GM21717 (cell line): ENCODE results near the gene CNKSR2.
A peak's percentile ranks its signal among the peaks of the same experiment; 100 is the strongest.
"Not testable (repeated sequence)": the region's sequence is repeated elsewhere in the genome, so short reads cannot be mapped to it uniquely, and the experiment has no call there.

Source experiments
- ATAC-seq: cut with Tn5 transposase; IDR thresholded peaks from one replicate; pipeline ENCODE4 v1.9.1; 2021; ENCODE audit warnings: mild to moderate bottlenecking, moderate library complexity; ENCODE audit not compliant: unreplicated experiment

The CNKSR2 gene

GRCh38 chrX:21438792-21439191, 64.6 kb downstream of the CNKSR2 start:
- ATAC-seq, result peak; percentile 99

- ATAC-seq, result no peak
Observed at GRCh38 chrX:21440911-21441310, 66.7 kb downstream of the CNKSR2 start.

GRCh38 chrX:21457718-21458117, 83.5 kb downstream of the CNKSR2 start:
- ATAC-seq, result no peak

GRCh38 chrX:21469071-21469470, 94.9 kb downstream of the CNKSR2 start:
- no peak for ATAC-seq

DNA sequence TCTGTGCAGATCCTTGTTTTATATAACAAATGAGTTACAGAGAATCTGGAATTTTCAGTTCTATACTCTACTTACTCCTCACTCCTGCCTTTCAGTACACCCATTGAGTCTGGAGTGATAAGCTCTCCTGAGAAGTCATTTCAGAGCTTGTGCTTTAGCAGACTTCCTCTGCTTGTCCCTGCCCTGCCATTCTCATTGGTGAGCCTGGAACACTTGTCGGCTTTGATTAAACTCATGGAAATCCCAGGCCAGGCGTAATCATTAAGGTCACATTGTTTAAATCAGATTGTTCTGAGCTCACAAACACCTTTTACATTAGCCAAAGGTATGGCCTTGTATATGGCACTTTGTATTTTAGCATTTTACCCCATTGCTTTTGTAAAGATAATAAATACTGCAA, 102.7 kb downstream of the CNKSR2 start:
- ATAC-seq, result no peak

GRCh38 chrX:21479695-21480270, 105.6 kb downstream of the CNKSR2 start:
- ATAC-seq, result peak; percentile 83

DNA sequence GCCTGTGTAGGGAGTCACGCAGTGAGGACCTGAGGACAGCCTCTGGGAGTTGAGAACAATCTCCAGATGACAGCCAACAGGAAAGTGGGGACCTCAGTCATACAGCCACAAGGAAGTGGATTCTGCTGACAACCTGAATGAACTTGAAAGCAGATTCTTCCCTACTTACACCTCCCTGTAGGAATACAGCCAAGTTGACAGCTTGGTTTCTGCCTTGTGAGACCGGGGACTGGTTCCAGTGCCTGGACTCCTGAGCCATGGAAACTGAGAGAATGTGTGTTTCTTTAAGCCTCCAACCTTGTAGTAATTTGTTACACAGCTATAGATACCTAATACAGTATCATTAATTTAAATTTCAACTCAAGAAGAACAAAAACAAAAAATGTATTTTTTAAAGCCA, 107.5 kb downstream of the CNKSR2 start:
- no peak for ATAC-seq

- ATAC-seq, result not testable (repeated sequence)
Observed at GRCh38 chrX:21484051-21484450, 109.8 kb downstream of the CNKSR2 start.

DNA sequence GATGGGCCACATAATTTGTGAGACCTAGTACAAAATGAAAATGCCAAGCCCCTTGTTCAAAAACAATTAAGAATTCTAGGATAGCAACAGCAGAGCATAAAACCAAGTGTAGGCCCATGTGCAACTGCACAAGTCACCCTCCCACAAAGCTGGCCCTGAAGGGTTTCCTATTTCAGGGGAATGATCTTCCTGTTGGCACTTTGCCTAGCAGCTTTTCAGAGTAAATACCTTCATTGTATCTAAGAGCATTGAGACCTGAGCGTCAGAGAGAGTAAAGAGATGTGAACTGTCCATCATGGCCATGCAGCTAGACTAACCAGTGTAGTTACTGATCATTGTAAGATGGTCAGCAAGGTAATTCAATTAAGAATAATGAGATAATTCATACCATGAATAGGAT, 113.6 kb downstream of the CNKSR2 start:
- no peak for ATAC-seq

GRCh38 chrX:21490341-21490740, 116.1 kb downstream of the CNKSR2 start:
- no peak for ATAC-seq

- no peak for ATAC-seq
Observed at GRCh38 chrX:21493226-21493830, 119.1 kb downstream of the CNKSR2 start.

DNA sequence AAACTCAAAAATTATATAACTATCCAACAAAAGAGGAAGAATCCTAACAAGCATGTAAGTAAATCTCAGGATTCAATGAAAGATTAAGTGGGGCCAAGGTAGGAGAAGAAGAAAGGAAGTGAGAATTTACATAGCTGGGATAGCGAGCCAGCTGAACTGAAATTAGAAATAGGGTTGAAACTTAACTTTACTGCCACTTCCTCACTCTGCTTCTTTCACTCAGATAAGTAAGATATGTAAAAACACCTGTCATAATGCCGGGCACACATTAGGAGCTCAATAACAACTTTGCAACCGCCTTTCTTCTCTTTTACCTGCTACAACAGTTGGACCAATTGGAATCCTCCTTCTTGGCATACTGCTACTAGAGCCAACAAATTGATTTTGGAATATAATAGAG, 129.4 kb downstream of the CNKSR2 start:
- ATAC-seq, result peak; percentile 90

DNA sequence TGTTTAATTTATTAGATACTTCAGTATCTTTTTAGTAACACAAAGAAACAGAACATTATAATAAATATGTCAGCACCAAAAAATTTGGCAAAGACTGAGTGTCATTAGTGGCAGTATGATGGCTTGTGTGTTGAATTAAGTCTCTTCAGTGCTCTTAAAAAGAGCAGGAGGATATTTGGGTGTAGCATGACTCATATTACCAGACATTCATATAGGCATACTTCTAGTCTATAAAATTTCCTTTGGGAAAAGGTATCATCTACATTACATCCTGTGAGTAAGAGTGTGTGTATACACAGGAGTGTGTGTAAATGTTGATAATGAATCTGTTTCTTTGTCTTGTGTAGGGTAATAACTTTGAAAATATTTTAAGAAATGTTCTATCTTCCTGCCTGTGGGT, 135.7 kb downstream of the CNKSR2 start:
- no peak for ATAC-seq

DNA sequence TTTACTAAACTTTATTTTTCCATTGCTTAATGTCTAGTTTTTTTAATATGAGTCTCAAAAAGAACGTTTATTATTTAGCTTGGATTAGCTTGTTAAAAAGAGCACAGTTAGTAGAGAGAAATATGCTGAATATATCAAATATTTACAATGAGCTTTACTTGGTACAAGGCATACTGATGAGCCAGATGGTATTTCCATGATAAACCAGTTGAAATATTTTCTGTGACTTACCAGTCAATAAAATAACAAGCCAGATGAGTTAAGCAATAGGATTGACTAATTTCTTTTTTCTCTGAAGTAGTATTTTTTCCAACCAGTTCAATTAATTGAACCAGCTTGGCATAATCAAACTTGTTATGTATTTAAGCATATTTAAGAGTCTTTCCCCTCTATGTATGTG, 149.8 kb downstream of the CNKSR2 start:
- no peak for ATAC-seq

DNA sequence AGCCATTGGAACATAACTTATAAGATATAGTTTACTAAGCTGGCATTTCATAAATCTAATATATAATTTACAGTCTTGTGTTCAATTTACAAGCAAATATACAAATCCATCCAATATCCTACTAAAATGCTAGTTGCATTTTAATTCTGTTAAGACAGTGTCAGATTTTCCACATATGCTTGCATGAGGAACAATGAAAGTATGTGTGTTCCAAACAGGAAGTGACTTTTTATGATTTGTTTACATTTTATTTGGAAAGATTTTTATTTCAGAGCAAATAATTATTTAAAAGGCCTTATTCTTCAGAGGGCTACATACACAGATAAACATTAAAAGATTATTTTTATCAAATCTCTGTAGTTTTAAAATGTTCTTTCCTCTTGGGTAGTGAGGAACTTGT, 153.9 kb downstream of the CNKSR2 start:
- no peak for ATAC-seq

DNA sequence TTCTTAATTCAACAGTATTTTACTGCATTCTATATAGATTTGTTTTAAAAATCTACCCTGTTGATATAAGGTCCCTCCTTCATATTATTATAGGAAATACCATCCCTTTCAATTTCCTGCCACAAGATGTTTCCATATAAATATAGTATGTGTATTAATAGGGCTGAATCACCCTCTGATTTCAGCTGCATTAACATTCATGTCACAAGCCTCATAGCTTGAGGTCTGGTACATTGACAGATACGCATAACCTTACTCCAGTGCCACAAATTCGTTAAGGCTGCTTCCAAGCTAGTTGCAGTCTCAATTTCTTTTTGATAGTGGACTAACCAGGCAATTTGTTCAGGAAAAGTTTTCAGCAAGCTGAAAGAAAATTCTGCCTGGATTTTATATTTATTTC, 155.6 kb downstream of the CNKSR2 start:
- ATAC-seq, result no peak

- ATAC-seq, result not testable (repeated sequence)
Observed at GRCh38 chrX:21544642-21545041, 170.4 kb downstream of the CNKSR2 start.

GRCh38 chrX:21559417-21559816, 185.2 kb downstream of the CNKSR2 start:
- ATAC-seq, result no peak

- no peak for ATAC-seq
Observed at GRCh38 chrX:21565025-21565424, 190.8 kb downstream of the CNKSR2 start.

DNA sequence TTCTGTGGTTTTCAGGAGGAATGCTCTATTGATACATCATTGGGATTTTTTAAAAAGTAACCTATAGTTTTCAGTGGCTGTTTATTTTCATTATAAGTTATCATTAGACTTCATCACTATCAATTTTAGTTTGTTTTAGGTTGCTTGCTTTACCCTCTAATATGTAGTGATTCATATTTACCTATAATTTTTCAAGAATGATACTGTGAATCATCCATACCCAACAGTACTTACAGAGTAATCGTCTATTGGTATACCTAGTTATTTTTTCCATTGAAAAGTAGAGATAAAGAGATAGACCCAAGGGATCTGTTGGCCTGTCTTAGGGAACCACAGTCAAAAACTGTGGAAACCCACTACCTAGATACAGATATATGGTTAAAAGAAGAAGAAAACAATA, 200.6 kb downstream of the CNKSR2 start:
- no peak for ATAC-seq

DNA sequence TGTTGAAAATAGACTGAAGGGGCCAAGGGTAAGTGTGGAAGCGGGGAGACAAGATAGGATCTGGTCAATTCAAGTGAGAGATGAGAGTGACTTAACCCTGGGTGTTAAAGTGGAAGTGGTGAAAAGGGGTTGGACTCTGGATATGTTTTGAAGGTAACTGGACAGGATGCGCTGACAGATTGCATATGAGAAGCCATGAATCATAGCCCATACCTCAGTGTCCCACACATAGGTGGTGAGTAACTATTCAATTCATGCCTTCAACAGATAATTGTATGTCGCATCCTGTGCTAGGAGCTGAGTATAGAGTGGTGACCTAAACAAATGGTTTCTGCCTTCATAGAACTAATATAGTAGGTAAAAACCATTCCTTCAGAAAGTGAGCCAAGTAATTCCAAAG, 207.3 kb downstream of the CNKSR2 start:
- no peak for ATAC-seq

DNA sequence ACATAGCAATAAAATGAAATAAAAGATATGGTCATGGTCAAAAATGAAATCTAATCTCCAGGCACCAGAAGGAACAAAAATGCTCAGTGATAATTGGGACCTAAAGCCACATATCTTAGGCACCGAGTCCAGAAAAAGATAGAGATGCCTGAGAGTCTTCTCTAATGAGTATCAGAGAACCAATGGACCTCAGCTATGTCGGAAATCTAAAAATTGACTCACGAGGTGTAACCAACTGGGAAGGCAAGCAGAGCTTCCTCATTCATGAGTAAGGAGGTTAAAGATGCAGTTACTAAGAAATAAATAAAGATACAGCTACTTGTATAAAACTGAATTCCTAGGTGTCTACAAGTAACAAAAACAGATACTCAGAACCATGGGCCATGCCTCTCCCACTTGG, 211.8 kb downstream of the CNKSR2 start:
- no peak for ATAC-seq
